ENCODE results near the gene DSP.

DNA sequence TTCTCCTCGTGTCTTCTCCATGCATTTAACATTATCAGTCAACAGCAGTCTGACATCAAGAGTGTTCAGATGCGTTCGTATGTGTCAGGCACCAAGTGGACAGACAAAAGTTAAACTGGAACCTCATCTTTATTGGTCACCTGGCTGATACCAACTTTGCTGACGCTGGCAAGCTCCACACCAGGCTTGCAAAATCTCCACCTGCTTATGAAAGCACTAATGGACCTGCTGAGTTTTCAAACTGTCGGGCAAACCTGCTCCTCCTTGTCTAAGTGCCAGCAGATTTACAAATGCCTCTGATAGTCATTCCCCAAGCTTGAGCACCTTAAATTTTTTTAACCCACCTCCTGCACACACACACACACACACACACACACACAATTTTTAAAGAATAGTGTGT lies 27.9 kb upstream of the DSP start:
- TF ChIP-seq, protein P1, sequence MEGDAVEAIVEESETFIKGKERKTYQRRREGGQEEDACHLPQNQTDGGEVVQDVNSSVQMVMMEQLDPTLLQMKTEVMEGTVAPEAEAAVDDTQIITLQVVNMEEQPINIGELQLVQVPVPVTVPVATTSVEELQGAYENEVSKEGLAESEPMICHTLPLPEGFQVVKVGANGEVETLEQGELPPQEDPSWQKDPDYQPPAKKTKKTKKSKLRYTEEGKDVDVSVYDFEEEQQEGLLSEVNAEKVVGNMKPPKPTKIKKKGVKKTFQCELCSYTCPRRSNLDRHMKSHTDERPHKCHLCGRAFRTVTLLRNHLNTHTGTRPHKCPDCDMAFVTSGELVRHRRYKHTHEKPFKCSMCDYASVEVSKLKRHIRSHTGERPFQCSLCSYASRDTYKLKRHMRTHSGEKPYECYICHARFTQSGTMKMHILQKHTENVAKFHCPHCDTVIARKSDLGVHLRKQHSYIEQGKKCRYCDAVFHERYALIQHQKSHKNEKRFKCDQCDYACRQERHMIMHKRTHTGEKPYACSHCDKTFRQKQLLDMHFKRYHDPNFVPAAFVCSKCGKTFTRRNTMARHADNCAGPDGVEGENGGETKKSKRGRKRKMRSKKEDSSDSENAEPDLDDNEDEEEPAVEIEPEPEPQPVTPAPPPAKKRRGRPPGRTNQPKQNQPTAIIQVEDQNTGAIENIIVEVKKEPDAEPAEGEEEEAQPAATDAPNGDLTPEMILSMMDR (conservative IDR thresholded peaks at IDR 0.05), result no peak
- TF ChIP-seq ZFX (IDR thresholded peaks at IDR 0.05), result no peak
